NCI-H526 (cell line): ENCODE measurements around the gene BSPRY.
A peak's percentile ranks its signal among the peaks of the same experiment; 100 is the strongest.

ENCODE experiments used
- DNase-seq, 2 experiments: peaks; one replicate each; lab custom pipeline; 2025; lab: John Stamatoyannopoulos, UW

The BSPRY gene

GRCh38 chr9:113349445-113350094 lies at the start of gene BSPRY:
Gene BSPRY (plus strand): TSS chr9:113349541. CDS start chr9:113349580, 39 bp downstream.
- DNase-seq: peak in 1 of 2 experiments; percentile 67

DNA sequence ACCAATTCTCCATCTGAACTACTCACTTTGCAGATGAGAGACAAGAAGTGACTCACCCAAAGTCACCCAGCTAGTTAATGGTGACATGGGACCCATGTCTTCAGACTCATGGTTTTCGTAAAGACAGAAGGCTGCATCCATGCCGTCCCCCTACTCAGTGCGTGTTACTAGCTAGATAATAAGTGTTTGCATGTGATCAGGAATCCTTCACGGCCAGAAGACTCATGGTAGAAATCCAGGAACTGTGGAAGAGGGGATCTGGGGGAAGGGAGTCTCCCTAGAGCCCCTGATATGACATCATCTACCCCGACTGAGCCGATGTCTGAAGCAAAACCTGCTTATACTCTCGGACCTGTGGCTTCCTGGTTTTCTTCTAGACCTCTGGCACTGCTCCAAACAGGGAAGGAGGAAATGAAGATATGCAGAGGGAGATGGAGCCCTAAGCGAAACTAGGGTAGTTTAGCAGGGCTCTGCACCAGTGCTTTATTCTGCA lies 49.5 kb upstream of the BSPRY start:
- no peak for DNase-seq

DNA sequence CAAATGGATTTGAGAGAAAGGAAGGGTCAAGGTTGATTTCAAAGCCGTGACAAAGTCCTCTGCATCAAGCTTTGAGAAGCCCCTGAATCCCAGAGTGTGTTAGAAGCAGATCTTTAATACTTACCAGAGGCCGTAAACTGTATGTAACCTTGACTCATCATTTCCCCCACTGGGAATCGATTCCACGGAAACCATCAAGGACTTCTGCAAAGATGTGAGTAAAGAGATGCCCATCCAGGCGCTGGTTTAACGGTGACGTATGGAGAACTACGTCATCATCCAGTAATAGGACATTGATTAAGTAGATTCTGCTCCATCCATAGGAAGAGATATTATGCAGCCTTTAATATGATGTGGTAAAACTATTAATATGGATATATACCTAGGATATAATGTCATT lies 47.8 kb upstream of the BSPRY start:
- no peak for DNase-seq

- peak in 1 of 2 experiments; percentile 18 for DNase-seq
Observed at GRCh38 chr9:113302792-113303418, 46.4 kb upstream of the BSPRY start, which contains the start of gene RNF183. Gene RNF183 (minus strand): TSS chr9:113303376. CDS start chr9:113298184, 5,192 bp downstream.

- no peak for DNase-seq
Observed at GRCh38 chr9:113306566-113306965, 42.8 kb upstream of the BSPRY start.

DNA sequence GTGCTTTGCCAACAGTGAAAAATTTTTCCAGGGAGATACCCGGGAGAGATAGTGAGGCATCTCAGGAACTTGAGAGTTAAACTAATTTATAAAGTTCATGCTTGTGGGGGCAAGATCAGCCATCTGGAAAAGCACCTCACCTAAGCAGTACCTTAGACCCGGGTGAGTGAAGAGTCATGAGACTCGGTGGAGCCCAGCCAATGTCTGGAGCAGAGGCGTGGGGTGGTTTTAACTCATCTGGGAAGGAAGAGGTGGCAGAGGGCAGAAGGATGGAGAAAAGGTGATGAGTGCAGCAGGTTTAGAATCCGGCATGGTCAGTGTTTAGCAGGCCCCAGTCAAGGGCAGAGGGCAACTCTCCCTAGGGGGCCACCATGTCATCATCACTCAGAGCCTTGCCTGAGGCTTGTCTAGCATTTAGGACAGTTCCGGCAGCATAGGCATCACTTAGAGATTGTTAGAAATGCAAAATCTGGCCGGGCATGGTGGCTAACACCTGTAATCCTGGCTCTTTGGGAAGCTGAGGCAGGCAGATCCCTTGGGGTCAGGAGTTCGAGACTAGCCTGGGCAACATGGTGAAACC lies 41.9 kb upstream of the BSPRY start:
- no peak for DNase-seq

- DNase-seq: peak in 1 of 2 experiments; percentile 27
Observed at GRCh38 chr9:113309204-113309813, 40.0 kb upstream of the BSPRY start.

DNA sequence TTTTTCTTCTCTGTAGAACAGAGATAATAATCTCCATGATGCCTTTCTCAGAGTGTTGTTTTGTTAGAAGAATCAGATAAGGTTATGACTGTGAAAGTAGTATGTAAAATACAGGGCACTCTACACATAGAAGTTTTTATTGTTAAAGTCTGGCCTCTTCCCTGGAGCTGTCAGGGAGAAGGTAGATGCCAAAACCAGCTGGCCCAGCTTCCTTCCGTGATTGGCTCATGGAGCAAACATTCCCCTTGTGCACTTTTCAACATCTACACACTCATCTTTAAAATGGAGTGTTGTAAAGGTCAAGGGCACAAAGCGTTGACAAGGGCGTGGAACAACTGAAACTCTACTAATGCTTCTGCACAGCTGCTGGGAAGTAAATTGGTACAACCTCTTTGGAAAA lies 38.8 kb upstream of the BSPRY start:
- no peak for DNase-seq

GRCh38 chr9:113311961-113312360 lies 37.4 kb upstream of the BSPRY start:
- no peak for DNase-seq

GRCh38 chr9:113313261-113313660 lies 36.1 kb upstream of the BSPRY start:
- DNase-seq: no peak

DNA sequence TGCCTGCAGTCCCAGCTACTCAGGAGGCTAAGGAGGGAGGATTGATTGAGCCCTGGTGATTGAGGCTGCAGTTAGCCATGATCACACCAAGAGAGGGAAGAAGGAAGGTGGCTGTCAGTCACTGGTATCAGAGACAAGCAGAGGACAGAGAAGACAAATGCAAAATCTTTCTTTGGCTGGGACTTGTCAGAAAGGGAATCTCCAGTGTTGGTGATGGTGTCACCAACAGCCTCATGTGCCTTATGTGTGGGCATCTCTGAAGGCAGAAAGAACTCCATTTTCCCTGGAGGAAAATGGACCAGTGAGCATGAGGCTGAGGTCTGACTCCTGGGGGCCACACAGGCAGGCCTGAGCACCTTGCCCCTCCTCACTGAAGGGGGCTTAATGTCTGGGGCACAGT lies 34.1 kb upstream of the BSPRY start:
- DNase-seq: no peak

GRCh38 chr9:113316030-113316429 lies 33.3 kb upstream of the BSPRY start:
- DNase-seq: no peak

DNA sequence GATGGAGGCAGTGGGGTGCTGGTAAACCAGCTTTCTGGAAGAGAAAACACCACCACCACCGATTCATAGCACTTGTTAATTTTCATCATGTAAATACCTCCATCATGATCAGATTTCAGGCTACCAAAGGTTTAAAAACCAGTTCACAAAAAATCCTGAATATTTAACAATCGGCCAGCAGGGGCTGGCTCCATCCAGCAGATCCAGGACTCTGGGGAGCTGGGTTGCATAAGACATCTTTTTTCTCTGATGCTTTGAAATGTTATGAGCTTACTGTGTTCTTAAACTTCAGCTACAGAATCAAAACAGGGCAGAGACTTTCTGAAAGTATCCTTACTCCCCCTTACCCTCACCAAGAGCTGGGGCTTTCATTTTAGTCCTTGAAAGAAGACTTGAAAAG lies 31.6 kb upstream of the BSPRY start:
- DNase-seq: no peak

GRCh38 chr9:113319054-113319453 lies 30.3 kb upstream of the BSPRY start:
- DNase-seq: no peak

DNA sequence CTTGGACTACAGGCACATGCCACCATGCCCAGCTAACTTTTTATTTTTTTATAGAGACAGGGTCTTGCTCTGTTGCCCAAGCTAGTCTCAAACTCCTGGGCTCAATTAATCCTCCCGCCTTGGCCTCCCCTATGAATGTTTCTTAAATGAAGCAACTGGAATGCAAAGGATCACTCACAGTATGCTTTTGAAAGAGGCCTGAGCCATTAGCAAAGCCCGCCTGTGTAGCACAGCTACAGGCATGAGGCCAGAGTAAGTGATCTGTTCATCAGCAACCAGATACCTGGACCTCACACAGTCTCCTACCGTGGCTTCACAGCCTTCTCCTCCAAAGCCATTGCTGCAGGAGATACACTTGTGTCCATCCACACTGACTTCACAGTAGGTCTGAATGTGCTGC lies 29.3 kb upstream of the BSPRY start:
- DNase-seq: no peak

- DNase-seq: no peak
Observed at GRCh38 chr9:113322671-113323070, 26.7 kb upstream of the BSPRY start.

DNA sequence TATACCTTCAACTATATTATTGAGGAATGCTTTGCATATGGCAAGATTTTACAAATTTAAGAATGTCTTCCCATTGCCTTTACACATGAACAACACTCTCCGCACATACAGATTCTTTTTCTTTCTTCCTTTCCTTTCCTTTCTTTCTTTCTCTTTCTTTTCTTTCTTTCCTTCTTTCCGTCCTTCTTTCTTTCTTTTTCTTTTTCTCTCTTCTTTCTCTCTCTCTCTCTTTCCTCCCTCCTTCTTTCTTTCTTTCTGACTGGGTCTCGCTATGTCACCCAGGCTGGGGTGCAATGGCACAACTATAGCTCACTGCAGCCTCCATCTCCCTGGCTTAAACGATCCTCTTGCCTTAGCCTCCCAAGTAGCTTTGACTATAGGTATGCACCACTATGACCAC lies 23.1 kb upstream of the BSPRY start:
- no peak for DNase-seq

DNA sequence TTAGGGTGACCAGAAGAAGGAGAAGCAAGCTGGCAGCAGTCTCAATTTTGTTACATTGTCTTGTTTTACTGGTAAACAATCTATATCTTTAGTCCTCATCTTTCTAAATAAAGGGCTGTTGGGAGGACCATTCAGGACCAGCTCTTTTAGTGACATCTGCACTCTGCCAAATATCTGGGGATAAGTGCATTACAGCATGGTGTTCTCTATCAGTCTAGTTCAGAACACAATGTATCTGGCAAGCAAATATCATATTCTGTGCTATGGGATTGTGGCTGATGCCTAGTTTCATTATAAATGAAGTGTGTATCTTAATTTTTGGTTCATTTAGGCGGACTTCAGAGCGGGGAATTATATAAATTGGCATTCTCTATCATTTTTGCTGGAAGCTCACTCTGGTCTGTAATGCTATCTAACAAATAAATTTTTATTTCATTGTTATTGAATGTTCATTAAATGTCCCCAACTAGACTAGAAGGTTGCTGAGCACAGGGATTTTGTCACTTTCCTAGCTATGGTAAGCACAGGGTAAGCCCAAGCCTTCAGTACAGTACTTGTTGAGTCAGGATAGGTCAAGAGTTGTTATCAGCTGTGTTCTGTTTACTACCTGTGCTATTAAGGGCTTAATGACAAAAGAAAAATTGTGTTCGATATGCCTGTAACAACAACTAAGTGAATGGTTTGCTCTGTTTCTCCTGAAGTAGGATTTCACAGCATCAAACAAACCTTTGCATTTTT lies 21.1 kb upstream of the BSPRY start:
- DNase-seq: no peak

- no peak for DNase-seq
Observed at GRCh38 chr9:113331780-113332179, 17.6 kb upstream of the BSPRY start.

- DNase-seq: no peak
Observed at GRCh38 chr9:113337714-113338113, 11.6 kb upstream of the BSPRY start.

DNA sequence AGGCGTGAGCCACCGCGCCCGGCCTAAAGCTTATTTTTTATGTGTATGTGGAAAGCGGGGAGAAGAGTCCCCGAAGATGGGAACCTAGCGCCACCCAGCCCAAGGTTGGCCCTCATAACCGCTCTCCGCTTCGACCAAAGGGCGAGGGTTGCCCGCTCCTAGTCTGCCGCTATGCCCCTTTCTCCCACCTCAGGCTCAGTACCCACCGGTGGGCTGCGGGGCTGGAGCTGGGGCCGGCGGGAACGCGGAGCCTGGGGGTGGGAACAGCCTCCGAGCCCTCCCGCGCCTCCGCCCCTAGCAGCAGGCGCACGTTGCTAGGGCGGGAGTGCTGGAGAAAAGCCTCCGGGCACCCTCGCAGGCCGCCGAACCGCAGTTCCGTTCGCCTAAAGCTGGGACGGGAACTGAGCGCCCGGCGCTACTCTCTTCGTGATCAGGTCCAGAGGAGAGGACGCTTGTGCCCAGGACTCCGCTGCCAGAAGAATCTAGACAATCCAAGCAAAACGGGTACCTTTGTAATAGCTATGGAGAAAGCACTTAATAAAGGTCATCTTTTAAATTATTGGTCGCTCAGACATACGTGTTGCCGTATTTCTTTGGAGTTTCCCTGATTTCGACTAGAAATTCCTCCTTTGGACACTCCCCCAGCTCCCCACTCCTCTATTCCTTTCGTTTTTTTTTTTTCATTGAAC lies 9.2 kb upstream of the BSPRY start, which contains the start of gene WDR31:
TSS of gene WDR31 (minus strand) at position 265 of the 689 bp plus-strand sequence. CDS start 8,253 bp downstream, outside the sequence.
- DNase-seq: peak; percentile 63 to 86
